Stomach (tissue), 9 donors: ENCODE results near the gene ZNF70. TPM values are rescaled to one million over a fixed set of nuclear protein-coding genes. Genes with fewer than 3 reads are reported as not detected.
A peak's percentile ranks its signal among the peaks of the same experiment; 100 is the strongest.

Source experiments
- DNase-seq, 2 donors: peaks; one replicate each; pipeline versions ENCODE4 v3.0.0 to v3.0.0-alpha.2; 2013 to 2019
- H3K27ac ChIP-seq, 5 donors: fragments of 200-600 bp in 4 of 5; sonication (generic) in 4 of 5; one replicate each; pipeline ENCODE4 v1.5.1; 2013 to 2019; ENCODE audit warnings: mild to moderate bottlenecking in 1 of 5, moderate library complexity in 1 of 5
- H3K27me3 ChIP-seq, 3 donors: fragments of 200-600 bp; sonication (generic); one replicate each; pipeline ENCODE4 v1.5.1; 2017 to 2019; ENCODE audit warnings: mixed run types in 1 of 3
- H3K36me3 ChIP-seq, 4 donors: fragments of 200-600 bp; sonication (generic); 1 replicate in 3 of 4; 2 replicates in 1 of 4; pipeline ENCODE4 v1.5.1; 2016 to 2019
- H3K4me1 ChIP-seq, 4 donors: fragments of 200-600 bp; sonication (generic); one replicate each; pipeline ENCODE4 v1.5.1; 2016 to 2019
- H3K4me3 ChIP-seq, 4 donors: fragments of 200-600 bp; sonication (generic) in 3 of 4; one replicate each; pipeline ENCODE4 v1.5.1; 2016 to 2019; ENCODE audit warnings: mild to moderate bottlenecking in 1 of 4
- H3K9me3 ChIP-seq, 4 donors: fragments of 200-600 bp; sonication (generic); one replicate each; pipeline ENCODE4 v1.5.1; 2016 to 2019
- EP300 ChIP-seq: sonication (generic); formaldehyde crosslinking; IDR thresholded peaks from one replicate; pipeline ENCODE4 v1.6.1; 2017; ENCODE audit warnings: antibody characterized with exemption
- POLR2A ChIP-seq, 4 donors: fragments of 450-650 bp; IDR thresholded peaks; one replicate each; pipeline ENCODE4 v1.6.1; 2016; ENCODE audit warnings: antibody characterized with exemption in 4 of 4, control low read depth in 2 of 4, mild to moderate bottlenecking in 1 of 4, moderate library complexity in 1 of 4
- POLR2AphosphoS5 ChIP-seq, 3 donors: sonication (generic); formaldehyde crosslinking; IDR thresholded peaks; one replicate each; pipeline ENCODE4 v1.6.1; 2016; ENCODE audit warnings: antibody characterized with exemption in 3 of 3
- WGBS, 5 donors: extraction: QIAGEN DNeasy Blood & Tissue Kit in 3 of 5; methylation state at CpG; one replicate each; pipeline versions ENCODE4 v1.1.5 to v1.1.7; 2013 to 2018; 5-methylcytosine and 5-hydroxymethylcytosine counted together
- intact Hi-C: fragments of 100-400 bp; cut with DNase I; formaldehyde crosslinking; loops from one replicate; pipeline ENCODE4 v1.15.1; 2023; ENCODE audit warnings: low total_unique reads
- polyA plus RNA-seq, 3 donors: library from polyadenylated mRNA; stranded (reverse); fragments of 200-250 nt; gene quantifications; one replicate each; pipeline ENCODE4 v1.2.3, GENCODE V29; 2013
- total RNA-seq, 5 donors: library from RNA; depleted of rRNA; stranded (reverse); fragments of >200 nt; gene quantifications; one replicate each; pipeline versions ENCODE4 v1.1.0 to v1.2.3, GENCODE V29; 2014 to 2016
- TF ChIP-seq, protein P1 (sequence below), 7 experiments: fragments of 450-650 bp in 4 of 7; fragments of 200-600 bp in 3 of 7; sonication (generic) in 3 of 7; IDR thresholded peaks; one replicate each; pipeline ENCODE4 v1.5.1; 2016 to 2019; ENCODE audit warnings: antibody characterized with exemption in 7 of 7, control low read depth in 2 of 7, mild to moderate bottlenecking in 1 of 7
- donor health status: healthy with polysubstance abuse.
- donor health status: Bipolar disorder and iron deficiency.
- donor health status: healthy.

ZNF70 gene
- total and polyA plus RNA-seq, 8 donors: 0.58 to 9.4 (median 2.1) TPM

DNA sequence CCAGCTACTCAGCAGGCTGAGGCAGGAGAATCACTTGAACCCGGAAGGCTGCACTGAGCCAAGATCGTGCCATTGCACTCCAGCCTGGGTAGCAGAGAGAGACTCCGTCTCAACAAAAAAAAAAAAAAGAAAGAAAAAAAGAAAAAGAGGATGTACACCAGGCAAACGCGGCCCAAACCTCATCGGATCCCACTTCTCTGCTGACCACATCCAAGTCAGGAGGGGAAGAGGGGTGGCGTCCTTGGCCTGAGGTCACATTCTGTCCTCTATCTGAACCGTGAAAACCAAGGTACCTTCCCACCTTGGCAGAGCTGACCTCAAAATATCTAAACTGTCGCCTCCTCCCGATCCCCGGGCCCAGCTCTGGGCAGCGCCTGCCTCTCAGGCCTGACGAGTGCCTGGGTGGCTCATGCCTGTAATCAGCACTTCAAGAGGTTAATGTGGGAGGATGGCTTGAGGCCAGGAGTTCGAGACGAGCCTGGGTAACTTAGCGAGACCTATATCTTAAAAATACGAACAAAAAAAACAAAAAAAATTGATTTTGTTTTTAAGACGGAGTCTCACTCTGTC, 35.0 kb downstream of the ZNF70 start:
- peak overlapping the region in 1 of 5 donors; percentile 87 for H3K27ac ChIP-seq
- H3K9me3 ChIP-seq: no peaks in the 10 kb centered on the region
- no peak for DNase-seq
- H3K27me3 ChIP-seq: no peaks in the 10 kb centered on the region
- peak overlapping the region; percentile 60 to 96 (median 84) for H3K4me3 ChIP-seq
- peaks cover 10 to 42% (median 42%) of the 10 kb centered on the region in 4 donors for H3K36me3 ChIP-seq
- peaks cover 10 to 24% (median 22%) of the 10 kb centered on the region in 4 donors for H3K4me1 ChIP-seq
- intact Hi-C loops: no loop called here
- TF ChIP-seq, protein P1, sequence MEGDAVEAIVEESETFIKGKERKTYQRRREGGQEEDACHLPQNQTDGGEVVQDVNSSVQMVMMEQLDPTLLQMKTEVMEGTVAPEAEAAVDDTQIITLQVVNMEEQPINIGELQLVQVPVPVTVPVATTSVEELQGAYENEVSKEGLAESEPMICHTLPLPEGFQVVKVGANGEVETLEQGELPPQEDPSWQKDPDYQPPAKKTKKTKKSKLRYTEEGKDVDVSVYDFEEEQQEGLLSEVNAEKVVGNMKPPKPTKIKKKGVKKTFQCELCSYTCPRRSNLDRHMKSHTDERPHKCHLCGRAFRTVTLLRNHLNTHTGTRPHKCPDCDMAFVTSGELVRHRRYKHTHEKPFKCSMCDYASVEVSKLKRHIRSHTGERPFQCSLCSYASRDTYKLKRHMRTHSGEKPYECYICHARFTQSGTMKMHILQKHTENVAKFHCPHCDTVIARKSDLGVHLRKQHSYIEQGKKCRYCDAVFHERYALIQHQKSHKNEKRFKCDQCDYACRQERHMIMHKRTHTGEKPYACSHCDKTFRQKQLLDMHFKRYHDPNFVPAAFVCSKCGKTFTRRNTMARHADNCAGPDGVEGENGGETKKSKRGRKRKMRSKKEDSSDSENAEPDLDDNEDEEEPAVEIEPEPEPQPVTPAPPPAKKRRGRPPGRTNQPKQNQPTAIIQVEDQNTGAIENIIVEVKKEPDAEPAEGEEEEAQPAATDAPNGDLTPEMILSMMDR (IDR thresholded peaks at IDR 0.05): no peak
- TF ChIP-seq POLR2AphosphoS5 (IDR thresholded peaks at IDR 0.05): no peak
- TF ChIP-seq EP300: no peak
- no peak for TF ChIP-seq POLR2A (IDR thresholded peaks at IDR 0.05)
- WGBS, 5 donors: 72 to 77% (median 74%) methylated on average over 18 of the region's 18 CpGs

DNA sequence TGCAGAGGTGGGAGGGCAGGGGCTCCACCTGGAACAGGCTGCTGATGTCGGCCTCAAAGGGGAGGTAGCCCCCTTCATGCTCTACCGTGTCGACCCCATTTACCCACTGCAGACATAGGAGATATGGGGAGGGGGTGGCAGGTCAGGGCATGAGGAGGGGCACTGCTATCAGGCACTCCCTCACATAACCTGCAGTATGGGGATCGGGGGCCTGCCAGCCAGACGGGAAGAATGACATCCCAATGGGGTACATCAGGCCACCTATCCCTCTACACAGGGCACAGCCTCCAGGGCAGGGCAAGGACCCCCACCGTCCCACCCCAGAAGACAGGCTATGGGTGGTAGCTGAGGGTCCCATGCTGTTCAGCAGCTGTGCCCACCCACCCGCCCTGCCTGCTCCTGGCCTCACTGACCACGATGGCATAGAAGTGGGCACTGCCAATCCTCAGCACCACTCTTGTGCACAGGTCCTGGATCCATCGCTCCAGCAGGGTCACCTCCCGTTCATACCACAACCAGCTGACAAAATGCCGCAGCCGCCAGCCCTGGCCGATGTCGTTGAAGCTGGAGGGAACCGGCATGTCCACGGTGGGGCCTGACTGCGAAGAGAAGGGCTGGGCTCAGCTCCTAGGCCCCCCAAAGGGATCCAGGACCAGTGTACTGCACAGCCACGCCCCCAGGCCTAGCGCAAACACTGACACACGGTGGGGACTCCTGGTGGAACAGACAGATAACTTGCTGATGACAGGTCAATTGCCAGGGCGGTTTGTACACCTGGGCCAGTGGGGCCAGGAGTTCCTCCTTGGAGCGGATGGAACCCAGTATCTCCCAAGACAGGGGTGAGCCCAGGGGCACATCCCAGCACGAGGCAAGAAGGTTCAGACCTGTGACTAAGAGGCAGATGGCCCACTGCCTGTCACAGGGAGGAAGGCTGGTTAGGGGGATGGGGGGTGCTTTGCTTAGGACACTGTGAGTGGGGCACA, 36.0 kb downstream of the ZNF70 start:
- no peak for TF ChIP-seq EP300
- TF ChIP-seq, protein P1 (IDR thresholded peaks at IDR 0.05): no peak
- Histone ChIP-seq H3K27me3 (no peaks in the 10 kb centered on the region), H3K9me3 (no peaks in the 10 kb centered on the region), H3K27ac (no peak overlapping the region), H3K36me3 (peaks cover 18 to 52% (median 52%) of the 10 kb centered on the region in 4 donors), H3K4me3 (no peak overlapping the region), H3K4me1 (peaks cover 10 to 24% (median 22%) of the 10 kb centered on the region in 4 donors)
- intact Hi-C loops: no loop called here
- no peak for DNase-seq
- WGBS, 5 donors: 80 to 88% (median 86%) methylated on average over 18 to 23 of the region's 23 CpGs

DNA sequence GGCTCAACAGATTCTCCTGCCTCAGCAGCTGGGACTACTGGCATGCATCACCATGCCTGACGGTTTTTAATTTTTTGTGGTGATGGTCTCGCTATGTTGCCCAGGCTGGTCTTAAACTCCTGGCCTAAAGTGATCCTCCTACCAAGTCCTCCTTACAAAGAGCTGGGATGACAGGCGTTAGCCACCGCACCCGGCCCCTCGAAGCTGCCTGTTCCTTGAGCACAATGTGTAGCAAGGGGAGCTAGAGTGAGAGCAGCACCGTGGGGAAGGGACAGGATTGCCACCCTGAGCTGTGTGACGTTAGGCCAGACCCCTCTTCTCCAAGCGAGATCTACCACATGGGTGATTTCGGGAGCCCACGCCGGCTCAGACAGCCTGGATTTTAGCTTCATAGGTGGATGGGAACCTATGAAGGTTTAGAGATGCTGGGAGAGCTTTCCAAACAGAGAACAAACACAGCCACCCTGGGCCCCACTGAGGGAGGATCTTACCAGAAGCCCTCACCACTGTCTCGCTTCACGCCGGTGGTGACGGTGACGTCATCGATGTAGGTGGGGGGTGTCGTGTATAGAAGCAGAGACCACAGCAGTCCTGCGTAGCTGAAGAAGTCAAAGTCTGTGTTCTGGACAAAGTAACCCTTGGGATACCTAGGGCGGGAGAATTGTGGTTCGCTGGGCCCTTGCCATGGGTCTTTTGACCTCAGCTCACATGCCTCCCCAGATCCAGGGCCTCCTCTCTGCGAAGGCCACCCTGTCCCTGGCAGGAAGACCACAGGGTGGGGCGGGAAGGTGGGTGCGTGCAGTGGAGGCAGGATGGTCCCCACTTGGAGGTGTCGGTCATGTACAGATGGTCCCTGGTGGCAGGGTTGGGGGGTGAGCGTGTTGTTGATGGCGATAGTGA, 37.0 kb downstream of the ZNF70 start:
- no peaks in the 10 kb centered on the region for H3K27me3 ChIP-seq
- no peaks in the 10 kb centered on the region for H3K9me3 ChIP-seq
- no peak overlapping the region for H3K4me3 ChIP-seq
- intact Hi-C loops: no loop called here
- H3K27ac ChIP-seq: no peak overlapping the region
- DNase-seq: no peak
- H3K36me3 ChIP-seq: peaks cover 27 to 62% (median 62%) of the 10 kb centered on the region in 4 donors
- WGBS, 5 donors: 89 to 94% (median 92%) methylated on average over 28 of the region's 28 CpGs
- H3K4me1 ChIP-seq: peaks cover 10 to 24% (median 22%) of the 10 kb centered on the region in 4 donors
- TF ChIP-seq, protein P1 (IDR thresholded peaks at IDR 0.05): no peak
- TF ChIP-seq POLR2A (IDR thresholded peaks at IDR 0.05) (no peak), POLR2AphosphoS5 (IDR thresholded peaks at IDR 0.05) (no peak), EP300 (no peak)

DNA sequence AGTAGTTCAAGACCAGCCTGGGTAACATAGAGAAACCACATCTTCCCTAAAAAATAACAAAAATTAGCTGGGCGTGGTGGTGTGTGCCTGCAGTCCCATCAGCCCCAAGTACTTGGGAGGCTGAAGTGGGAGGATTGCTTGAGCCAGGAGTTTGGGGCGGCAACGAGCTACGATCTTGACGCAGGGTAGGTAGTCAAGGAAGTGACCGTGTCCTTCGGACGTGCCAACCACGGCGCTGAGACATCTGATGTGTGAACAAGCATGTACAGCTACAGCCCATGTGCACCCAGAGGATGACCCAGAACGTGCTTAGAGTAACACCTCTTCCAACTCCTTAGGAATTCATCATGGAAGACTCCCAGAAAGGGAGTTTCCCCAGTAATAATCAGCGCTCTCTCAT, 38.7 kb downstream of the ZNF70 start:
- H3K36me3 ChIP-seq: peaks cover 37 to 79% (median 79%) of the 10 kb centered on the region in 4 donors
- intact Hi-C loops: no loop called here

More for the DNA sequence above, 38.7 kb downstream of the ZNF70 start:
- no peak overlapping the region for H3K27ac ChIP-seq
- H3K27me3 ChIP-seq: no peaks in the 10 kb centered on the region
- no peak for TF ChIP-seq POLR2AphosphoS5 (IDR thresholded peaks at IDR 0.05)
- TF ChIP-seq, protein P1 (IDR thresholded peaks at IDR 0.05): no peak
- H3K9me3 ChIP-seq: no peaks in the 10 kb centered on the region
- DNase-seq: no peak
- 92 to 98% (median 95%) methylated on average over 5 to 12 of the region's 12 CpGs for WGBS, 5 donors
- peaks cover 7 to 20% (median 18%) of the 10 kb centered on the region in 4 donors for H3K4me1 ChIP-seq
- H3K4me3 ChIP-seq: no peak overlapping the region
